Karpas-422 (cell line): ENCODE results near the gene NT5C2. TPM values are rescaled to one million over a fixed set of nuclear protein-coding genes. Genes with fewer than 3 reads are reported as not detected.
"Not testable (repeated sequence)": the region's sequence is repeated elsewhere in the genome, so short reads cannot be mapped to it uniquely, and the experiment has no call there.

Experiments
- DNase-seq: peaks from one replicate; pipeline ENCODE4 v3.0.0-alpha.2; 2015
- H2AFZ ChIP-seq: fragments of 200-600 bp; sonication (generic); 2 replicates; pipeline ENCODE4 v1.6.1; 2014; ENCODE audit warnings: antibody characterized with exemption, low read length, mixed read lengths
- H3K27ac ChIP-seq: fragments of 200-600 bp; sonication (generic); 2 replicates; pipeline ENCODE4 v1.5.1; 2014; ENCODE audit warnings: mild to moderate bottlenecking, low read length, moderate library complexity
- H3K27me3 ChIP-seq: fragments of 200-600 bp; sonication (generic); 2 replicates; pipeline ENCODE4 v1.6.1; 2014; ENCODE audit warnings: low read length, mixed read lengths
- H3K36me3 ChIP-seq: fragments of 200-600 bp; sonication (generic); 2 replicates; pipeline ENCODE4 v1.6.1; 2014; ENCODE audit warnings: low read length, mixed read lengths; ENCODE audit not compliant: insufficient read depth
- H3K4me1 ChIP-seq: fragments of 200-600 bp; sonication (generic); 2 replicates; pipeline ENCODE4 v1.6.1; 2014; ENCODE audit warnings: mild to moderate bottlenecking, low read length, mixed read lengths
- H3K4me2 ChIP-seq: fragments of 200-600 bp; sonication (generic); 2 replicates; pipeline ENCODE4 v1.6.1; 2014; ENCODE audit warnings: low read length, low read depth, mild to moderate bottlenecking; ENCODE audit not compliant: poor library complexity, severe bottlenecking
- H3K4me3 ChIP-seq: fragments of 200-600 bp; sonication (generic); 2 replicates; pipeline ENCODE4 v1.5.1; 2014; ENCODE audit warnings: mild to moderate bottlenecking, antibody characterized with exemption, low read length, mixed read lengths
- H3K79me2 ChIP-seq: fragments of 200-600 bp; sonication (generic); 2 replicates; pipeline ENCODE4 v1.6.1; 2014; ENCODE audit warnings: mild to moderate bottlenecking, low read length, mixed read lengths
- H3K9ac ChIP-seq: fragments of 200-600 bp; sonication (generic); 2 replicates; pipeline ENCODE4 v1.6.0; 2014; ENCODE audit warnings: low read length
- H3K9me2 ChIP-seq: fragments of 200-600 bp; sonication (generic), shearing (Covaris generic); replicated peaks from 2 replicates; pipeline ENCODE4 v1.6.0; 2014; ENCODE audit warnings: mild to moderate bottlenecking, low read length, moderate library complexity; ENCODE audit not compliant: insufficient read depth
- H3K9me3 ChIP-seq: fragments of 300-700, 200-600 bp; sonication (generic); 2 replicates; pipeline ENCODE4 v1.6.1; 2014; ENCODE audit warnings: low read length, mixed read lengths
- H4K20me1 ChIP-seq: fragments of 200-600 bp; sonication (generic); 2 replicates; pipeline ENCODE4 v1.6.1; 2014; ENCODE audit warnings: mild to moderate bottlenecking, antibody characterized with exemption, low read length, low read depth; ENCODE audit not compliant: insufficient read depth
- total RNA-seq: library from RNA; depleted of rRNA; stranded (reverse); fragments of >200 nt; shearing (Covaris generic); gene quantifications from 2 replicates; pipeline ENCODE4 v1.2.3, GENCODE V29; 2014; ENCODE audit warnings: low replicate concordance

NT5C2 gene
- total RNA-seq, 1 experiment from 2014 or later = 88.3 TPM

DNA sequence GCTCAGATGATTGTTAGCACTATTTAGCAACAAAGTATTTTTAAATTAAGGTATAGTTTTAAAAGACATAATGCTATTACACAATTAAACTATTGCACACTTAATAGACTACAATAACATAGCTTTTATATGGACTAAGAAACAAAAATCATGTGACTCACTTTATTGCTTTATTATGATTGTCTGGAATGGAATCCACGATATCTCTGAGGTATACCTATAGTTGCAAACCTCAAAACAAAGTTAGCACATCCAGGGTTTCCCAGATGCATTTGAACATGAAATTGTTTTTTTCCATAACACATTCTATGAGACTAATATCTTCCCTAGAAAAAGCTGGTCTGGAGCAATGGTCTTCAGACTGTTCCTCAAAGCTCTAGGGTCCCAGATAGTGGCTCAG lies 34.3 kb upstream of the NT5C2 start:
- H3K9ac ChIP-seq = no peak overlapping the region
- no peaks in the 10 kb centered on the region for H3K9me3 ChIP-seq
- H3K79me2 ChIP-seq = no peaks in the 10 kb centered on the region
- H4K20me1 ChIP-seq = no peaks in the 10 kb centered on the region
- no peak overlapping the region for H3K4me3 ChIP-seq
- no peaks in the 10 kb centered on the region for H3K4me1 ChIP-seq
- H3K9me2 ChIP-seq = no peaks in the 10 kb centered on the region
- H3K4me2 ChIP-seq = no peak overlapping the region
- no peak for DNase-seq
- no peaks in the 10 kb centered on the region for H3K36me3 ChIP-seq
- H3K27me3 ChIP-seq = no peaks in the 10 kb centered on the region
- H2AFZ ChIP-seq = no peak overlapping the region
- no peak overlapping the region for H3K27ac ChIP-seq

- H3K36me3 ChIP-seq = no peaks in the 10 kb centered on the region
- H3K27ac ChIP-seq = no peak overlapping the region
- H3K79me2 ChIP-seq = no peaks in the 10 kb centered on the region
- H3K4me1 ChIP-seq = no peaks in the 10 kb centered on the region
- H3K9ac ChIP-seq = no peak overlapping the region
- H3K4me2 ChIP-seq = no peak overlapping the region
- DNase-seq = no peak
- no peak overlapping the region for H2AFZ ChIP-seq
- H4K20me1 ChIP-seq = no peaks in the 10 kb centered on the region
- no peaks in the 10 kb centered on the region for H3K9me3 ChIP-seq
- no peaks in the 10 kb centered on the region for H3K27me3 ChIP-seq
- no peaks in the 10 kb centered on the region for H3K9me2 ChIP-seq
- H3K4me3 ChIP-seq = no peak overlapping the region
Observed at GRCh38 chr10:103225939-103226338, 32.9 kb upstream of the NT5C2 start.

- H3K9me2 ChIP-seq, H3K4me2 ChIP-seq, H3K27ac ChIP-seq, H3K36me3 ChIP-seq, DNase-seq, H3K79me2 ChIP-seq, H3K27me3 ChIP-seq, H2AFZ ChIP-seq, H3K4me3 ChIP-seq, H3K4me1 ChIP-seq, H4K20me1 ChIP-seq, H3K9me3 ChIP-seq, H3K9ac ChIP-seq: not testable (repeated sequence)
Observed at GRCh38 chr10:103224721-103225120, 31.6 kb upstream of the NT5C2 start.

- H2AFZ ChIP-seq = no peak overlapping the region
- H4K20me1 ChIP-seq = no peaks in the 10 kb centered on the region
- no peaks in the 10 kb centered on the region for H3K36me3 ChIP-seq
- no peak overlapping the region for H3K4me2 ChIP-seq
- no peaks in the 10 kb centered on the region for H3K9me2 ChIP-seq
- H3K4me1 ChIP-seq = no peaks in the 10 kb centered on the region
- no peak overlapping the region for H3K9ac ChIP-seq
- no peak overlapping the region for H3K4me3 ChIP-seq
- H3K79me2 ChIP-seq = no peaks in the 10 kb centered on the region
- no peak overlapping the region for H3K27ac ChIP-seq
- H3K27me3 ChIP-seq = no peaks in the 10 kb centered on the region
- no peaks in the 10 kb centered on the region for H3K9me3 ChIP-seq
- no peak for DNase-seq
Observed at GRCh38 chr10:103224133-103224532, 31.1 kb upstream of the NT5C2 start.

- H3K4me1 ChIP-seq, H3K27me3 ChIP-seq, H3K27ac ChIP-seq, H3K4me2 ChIP-seq, H3K36me3 ChIP-seq, H4K20me1 ChIP-seq, H3K4me3 ChIP-seq, H3K9ac ChIP-seq, H3K9me2 ChIP-seq, H3K79me2 ChIP-seq, H3K9me3 ChIP-seq, DNase-seq, H2AFZ ChIP-seq: not testable (repeated sequence)
Observed at GRCh38 chr10:103216362-103216761, 23.3 kb upstream of the NT5C2 start.

DNA sequence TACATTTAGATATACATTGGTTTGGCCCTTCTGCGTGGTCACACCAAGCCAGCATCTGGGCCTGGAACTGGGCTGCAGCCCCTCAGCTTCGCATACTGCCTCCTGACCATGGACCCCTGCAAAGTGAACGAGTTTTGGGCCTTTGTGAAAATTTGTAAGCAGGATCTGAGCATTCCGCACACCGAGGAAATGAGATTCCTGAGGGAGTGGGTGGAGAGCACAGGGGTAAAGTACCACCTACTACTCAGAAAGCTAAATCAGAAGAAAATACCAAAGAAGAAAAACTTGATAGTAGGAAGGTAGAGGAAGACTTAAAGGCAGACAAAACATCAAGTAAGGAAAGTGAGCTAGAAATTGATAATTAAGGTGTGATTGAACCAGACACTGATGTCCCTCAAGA lies 22.5 kb upstream of the NT5C2 start:
- H3K9me2 ChIP-seq = no peaks in the 10 kb centered on the region
- no peak overlapping the region for H2AFZ ChIP-seq
- DNase-seq = no peak
- H3K4me3 ChIP-seq = no peak overlapping the region
- no peaks in the 10 kb centered on the region for H3K27me3 ChIP-seq
- H3K36me3 ChIP-seq = no peaks in the 10 kb centered on the region
- no peaks in the 10 kb centered on the region for H3K79me2 ChIP-seq
- no peak overlapping the region for H3K4me2 ChIP-seq
- no peaks in the 10 kb centered on the region for H4K20me1 ChIP-seq
- no peaks in the 10 kb centered on the region for H3K9me3 ChIP-seq
- H3K27ac ChIP-seq = no peak overlapping the region
- no peaks in the 10 kb centered on the region for H3K4me1 ChIP-seq
- H3K9ac ChIP-seq = no peak overlapping the region

GRCh38 chr10:103210262-103210661 lies 17.2 kb upstream of the NT5C2 start:
- H3K79me2 ChIP-seq, H3K36me3 ChIP-seq, H3K27me3 ChIP-seq, H2AFZ ChIP-seq, H3K4me1 ChIP-seq, H3K4me3 ChIP-seq, H3K9ac ChIP-seq, H3K9me3 ChIP-seq, H3K9me2 ChIP-seq, H4K20me1 ChIP-seq, DNase-seq, H3K4me2 ChIP-seq, H3K27ac ChIP-seq: not testable (repeated sequence)

- not testable (repeated sequence) for H4K20me1 ChIP-seq, H3K9ac ChIP-seq, H3K4me2 ChIP-seq, H3K9me2 ChIP-seq, H3K27ac ChIP-seq, H3K79me2 ChIP-seq, H3K36me3 ChIP-seq, H3K27me3 ChIP-seq, H3K9me3 ChIP-seq, H2AFZ ChIP-seq, H3K4me1 ChIP-seq, H3K4me3 ChIP-seq, DNase-seq
Observed at GRCh38 chr10:103207643-103208042, 14.6 kb upstream of the NT5C2 start.

DNA sequence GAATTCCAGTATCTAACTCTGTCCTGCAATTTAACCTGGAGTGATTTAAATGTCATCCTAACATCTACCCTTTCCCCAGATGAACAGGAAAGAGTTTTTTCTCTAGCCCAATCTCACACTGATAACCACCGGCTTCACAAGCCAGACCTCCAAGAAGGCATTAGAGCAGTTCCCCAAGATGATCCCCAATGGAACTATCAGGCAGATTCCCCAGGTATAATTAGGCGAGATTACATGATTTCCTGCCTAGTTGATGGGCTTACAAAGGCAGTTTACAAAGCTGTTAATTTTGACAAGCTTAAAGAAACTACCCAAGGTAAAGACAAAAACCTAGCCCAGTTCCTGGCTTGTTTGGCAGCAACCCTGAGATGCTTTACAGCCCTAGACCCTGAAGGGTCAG lies 14.1 kb upstream of the NT5C2 start:
- no peaks in the 10 kb centered on the region for H3K9me2 ChIP-seq
- H2AFZ ChIP-seq = no peak overlapping the region
- no peaks in the 10 kb centered on the region for H3K9me3 ChIP-seq

More for the DNA sequence above, 14.1 kb upstream of the NT5C2 start:
- DNase-seq = no peak
- H3K4me1 ChIP-seq = no peaks in the 10 kb centered on the region
- H3K79me2 ChIP-seq = no peaks in the 10 kb centered on the region
- H4K20me1 ChIP-seq = no peaks in the 10 kb centered on the region
- H3K27ac ChIP-seq = no peak overlapping the region
- H3K4me3 ChIP-seq = no peak overlapping the region
- H3K36me3 ChIP-seq = no peaks in the 10 kb centered on the region
- no peaks in the 10 kb centered on the region for H3K27me3 ChIP-seq
- H3K4me2 ChIP-seq = no peak overlapping the region
- H3K9ac ChIP-seq = no peak overlapping the region
